Measurements from ENCODE around the gene SLC8B1. TPM values are rescaled to one million over a fixed set of nuclear protein-coding genes. Genes with fewer than 3 reads are reported as not detected.
A peak's percentile ranks its signal among the peaks of the same experiment; 100 is the strongest.

Gene SLC8B1
- total and polyA plus RNA-seq, 2 donors (not counting 1 experiment from before 2014, with no cell fraction given): 16.7 to 16.8 TPM

DNA sequence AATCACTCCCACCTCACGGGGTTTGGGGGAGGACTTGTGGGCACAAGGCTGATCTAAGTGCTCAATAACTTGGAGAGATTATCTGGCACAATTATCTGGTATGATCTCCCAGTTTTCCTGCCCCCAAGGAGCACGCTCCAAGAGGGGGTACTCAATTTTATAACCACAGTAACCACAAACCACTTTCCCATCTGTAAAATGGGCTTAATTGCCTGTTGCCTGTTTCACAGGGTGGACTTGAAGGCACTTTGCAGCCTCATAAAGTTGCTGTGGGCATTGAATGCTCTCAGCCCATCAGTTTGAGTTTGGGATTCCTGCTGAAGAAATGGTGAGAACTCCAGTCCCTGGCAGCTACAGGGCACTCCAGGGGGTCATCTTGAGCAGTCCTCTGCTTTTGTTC, 4.4 kb downstream of the SLC8B1 start:
- Histone ChIP-seq H3K9ac (ENCODE audit: insufficient read depth, low read length) (no peak overlapping the region), H3K36me3 (ENCODE audit: control insufficient read depth, insufficient read depth, low read length) (peaks cover 4% of the 10 kb centered on the region), H3K4me2 (ENCODE audit: extremely low read depth, insufficient read depth, low read length) (no peak overlapping the region), H3K27ac (ENCODE audit: insufficient read depth, low read length) (no peak overlapping the region), H3K4me1 (ENCODE audit: control insufficient read depth, extremely low read depth, insufficient read depth, low read length) (peaks cover 8% of the 10 kb centered on the region), H4K20me1 (ENCODE audit: control insufficient read depth, extremely low read depth, insufficient read depth, low read length) (no peaks in the 10 kb centered on the region), H3K79me2 (ENCODE audit: control insufficient read depth, insufficient read depth, low read length) (no peaks in the 10 kb centered on the region), H3K27me3 (ENCODE audit: control insufficient read depth, insufficient read depth, low read length) (no peaks in the 10 kb centered on the region), H2AFZ (ENCODE audit: low read length) (no peak overlapping the region), H3K9me3 (ENCODE audit: control insufficient read depth, insufficient read depth, low read depth, low read length) (no peaks in the 10 kb centered on the region), H3K4me3 (replicated peaks in 1 of 4; ENCODE audit: control extremely low read depth in 1 of 4, insufficient read depth in 1 of 4, low read depth in 3 of 4, low read length in 4 of 4) (no peak overlapping the region)
- DNase-seq (ENCODE audit: low read depth in 2 of 2): no peak
- TF ChIP-seq, protein P1, sequence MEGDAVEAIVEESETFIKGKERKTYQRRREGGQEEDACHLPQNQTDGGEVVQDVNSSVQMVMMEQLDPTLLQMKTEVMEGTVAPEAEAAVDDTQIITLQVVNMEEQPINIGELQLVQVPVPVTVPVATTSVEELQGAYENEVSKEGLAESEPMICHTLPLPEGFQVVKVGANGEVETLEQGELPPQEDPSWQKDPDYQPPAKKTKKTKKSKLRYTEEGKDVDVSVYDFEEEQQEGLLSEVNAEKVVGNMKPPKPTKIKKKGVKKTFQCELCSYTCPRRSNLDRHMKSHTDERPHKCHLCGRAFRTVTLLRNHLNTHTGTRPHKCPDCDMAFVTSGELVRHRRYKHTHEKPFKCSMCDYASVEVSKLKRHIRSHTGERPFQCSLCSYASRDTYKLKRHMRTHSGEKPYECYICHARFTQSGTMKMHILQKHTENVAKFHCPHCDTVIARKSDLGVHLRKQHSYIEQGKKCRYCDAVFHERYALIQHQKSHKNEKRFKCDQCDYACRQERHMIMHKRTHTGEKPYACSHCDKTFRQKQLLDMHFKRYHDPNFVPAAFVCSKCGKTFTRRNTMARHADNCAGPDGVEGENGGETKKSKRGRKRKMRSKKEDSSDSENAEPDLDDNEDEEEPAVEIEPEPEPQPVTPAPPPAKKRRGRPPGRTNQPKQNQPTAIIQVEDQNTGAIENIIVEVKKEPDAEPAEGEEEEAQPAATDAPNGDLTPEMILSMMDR (conservative IDR thresholded peaks at IDR 0.05 in 1 of 2, IDR thresholded peaks at IDR 0.05 in 1 of 2; ENCODE audit: low read depth in 1 of 2, low read length in 2 of 2): no peak
- no peak for TF ChIP-seq EZH2 (IDR thresholded peaks at IDR 0.05; ENCODE audit: low read length, missing control alignments)

DNA sequence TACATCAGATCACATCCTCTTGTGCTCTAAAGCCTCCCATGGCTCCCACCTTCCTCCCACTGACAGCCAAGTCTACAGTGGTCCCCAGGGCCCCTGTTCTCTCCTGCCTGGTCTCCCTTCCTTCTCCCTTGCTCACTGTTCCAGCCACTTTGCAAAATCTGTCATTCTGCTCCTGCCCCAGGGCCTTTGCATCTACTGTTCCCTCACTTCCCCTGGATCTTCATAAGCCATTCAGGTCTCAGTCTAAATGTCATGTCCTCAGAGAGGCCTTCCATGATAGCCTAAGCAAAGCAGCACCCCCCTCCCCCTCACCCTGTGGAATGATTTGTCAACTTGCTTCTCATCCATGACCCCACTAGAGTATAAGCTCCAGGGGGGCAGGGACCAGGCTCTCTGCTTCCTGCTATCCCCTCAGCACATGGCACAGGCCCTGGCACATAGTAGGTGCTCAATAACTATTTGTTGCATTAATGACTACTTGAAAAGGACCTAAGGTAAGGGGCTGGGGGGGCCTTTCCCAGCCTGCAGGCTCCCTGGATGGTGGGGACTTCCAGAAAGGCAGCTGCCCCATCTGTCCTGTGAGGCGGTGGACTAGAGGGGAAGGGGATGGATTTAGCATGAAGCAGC, 5.0 kb downstream of the SLC8B1 start:
- no peak for DNase-seq (ENCODE audit: low read depth in 2 of 2)
- no peak overlapping the region for H3K27ac ChIP-seq (ENCODE audit: insufficient read depth, low read length)
- no peak overlapping the region for H2AFZ ChIP-seq (ENCODE audit: low read length)
- H3K4me3 ChIP-seq (replicated peaks in 1 of 4; ENCODE audit: control extremely low read depth in 1 of 4, insufficient read depth in 1 of 4, low read depth in 3 of 4, low read length in 4 of 4): no peak overlapping the region
- H3K9ac ChIP-seq (ENCODE audit: insufficient read depth, low read length): no peak overlapping the region
- no peaks in the 10 kb centered on the region for H3K27me3 ChIP-seq (ENCODE audit: control insufficient read depth, insufficient read depth, low read length)
- TF ChIP-seq, protein P1 (conservative IDR thresholded peaks at IDR 0.05 in 1 of 2, IDR thresholded peaks at IDR 0.05 in 1 of 2; ENCODE audit: low read depth in 1 of 2, low read length in 2 of 2): no peak
- TF ChIP-seq EZH2 (IDR thresholded peaks at IDR 0.05; ENCODE audit: low read length, missing control alignments): no peak
- no peaks in the 10 kb centered on the region for H4K20me1 ChIP-seq (ENCODE audit: control insufficient read depth, extremely low read depth, insufficient read depth, low read length)
- H3K4me2 ChIP-seq (ENCODE audit: extremely low read depth, insufficient read depth, low read length): no peak overlapping the region
- H3K4me1 ChIP-seq (ENCODE audit: control insufficient read depth, extremely low read depth, insufficient read depth, low read length): peaks cover 8% of the 10 kb centered on the region
- H3K36me3 ChIP-seq (ENCODE audit: control insufficient read depth, insufficient read depth, low read length): peaks cover 4% of the 10 kb centered on the region
- H3K9me3 ChIP-seq (ENCODE audit: control insufficient read depth, insufficient read depth, low read depth, low read length): no peaks in the 10 kb centered on the region
- no peaks in the 10 kb centered on the region for H3K79me2 ChIP-seq (ENCODE audit: control insufficient read depth, insufficient read depth, low read length)

DNA sequence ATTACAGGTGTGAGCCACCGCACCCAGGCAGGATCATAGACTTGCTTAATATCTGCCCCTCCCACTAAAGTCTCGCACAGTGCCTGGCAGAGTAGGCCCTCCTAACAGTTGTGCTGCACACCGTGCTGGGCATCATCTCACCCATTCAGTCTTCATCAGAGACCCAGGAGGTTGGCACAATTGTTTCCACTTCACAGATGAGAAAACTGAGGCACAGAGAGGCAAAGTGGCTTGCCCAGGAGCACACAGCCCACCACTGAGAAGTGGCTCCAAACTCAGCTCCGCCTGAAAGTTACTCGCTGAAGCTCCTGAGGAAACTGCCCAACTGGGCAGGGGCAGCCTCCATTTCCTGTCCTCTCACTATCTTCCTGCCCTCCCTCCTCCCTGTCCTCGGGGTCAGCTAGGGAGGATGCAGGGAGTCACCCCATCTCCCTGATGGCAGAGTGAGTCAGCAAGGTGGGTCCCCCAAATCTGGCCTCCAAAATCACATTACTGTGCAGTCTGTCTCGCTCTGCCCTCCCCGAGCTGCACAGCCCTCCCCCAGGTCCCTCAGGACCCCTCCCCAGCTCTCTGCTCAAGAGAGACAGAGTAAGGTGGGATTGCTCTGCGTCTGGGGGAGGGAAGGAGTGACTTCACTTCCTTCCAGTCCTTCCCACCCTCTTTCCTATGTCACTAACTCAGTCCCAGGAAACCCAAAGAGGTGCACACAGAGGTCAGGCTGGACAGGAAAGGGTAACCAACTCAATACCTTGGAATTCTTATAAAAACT, 5.7 kb downstream of the SLC8B1 start:
- no peak overlapping the region for H3K27ac ChIP-seq (ENCODE audit: insufficient read depth, low read length)
- H3K36me3 ChIP-seq (ENCODE audit: control insufficient read depth, insufficient read depth, low read length): peaks cover 4% of the 10 kb centered on the region
- no peak for TF ChIP-seq EZH2 (IDR thresholded peaks at IDR 0.05; ENCODE audit: low read length, missing control alignments)
- TF ChIP-seq, protein P1 (conservative IDR thresholded peaks at IDR 0.05 in 1 of 2, IDR thresholded peaks at IDR 0.05 in 1 of 2; ENCODE audit: low read depth in 1 of 2, low read length in 2 of 2): no peak
- H3K27me3 ChIP-seq (ENCODE audit: control insufficient read depth, insufficient read depth, low read length): no peaks in the 10 kb centered on the region
- H4K20me1 ChIP-seq (ENCODE audit: control insufficient read depth, extremely low read depth, insufficient read depth, low read length): no peaks in the 10 kb centered on the region
- H2AFZ ChIP-seq (ENCODE audit: low read length): no peak overlapping the region
- no peak overlapping the region for H3K9ac ChIP-seq (ENCODE audit: insufficient read depth, low read length)
- peaks cover 8% of the 10 kb centered on the region for H3K4me1 ChIP-seq (ENCODE audit: control insufficient read depth, extremely low read depth, insufficient read depth, low read length)
- H3K9me3 ChIP-seq (ENCODE audit: control insufficient read depth, insufficient read depth, low read depth, low read length): no peaks in the 10 kb centered on the region
- H3K4me2 ChIP-seq (ENCODE audit: extremely low read depth, insufficient read depth, low read length): no peak overlapping the region
- no peaks in the 10 kb centered on the region for H3K79me2 ChIP-seq (ENCODE audit: control insufficient read depth, insufficient read depth, low read length)
- H3K4me3 ChIP-seq (replicated peaks in 1 of 4; ENCODE audit: control extremely low read depth in 1 of 4, insufficient read depth in 1 of 4, low read depth in 3 of 4, low read length in 4 of 4): no peak overlapping the region
- peak in 1 of 2 donors; percentile 27 for DNase-seq (ENCODE audit: low read depth in 2 of 2)

Measured in fibroblast of lung (primary cell).